ENCODE measurements around the gene SLC10A3.

SLC10A3 gene

DNA sequence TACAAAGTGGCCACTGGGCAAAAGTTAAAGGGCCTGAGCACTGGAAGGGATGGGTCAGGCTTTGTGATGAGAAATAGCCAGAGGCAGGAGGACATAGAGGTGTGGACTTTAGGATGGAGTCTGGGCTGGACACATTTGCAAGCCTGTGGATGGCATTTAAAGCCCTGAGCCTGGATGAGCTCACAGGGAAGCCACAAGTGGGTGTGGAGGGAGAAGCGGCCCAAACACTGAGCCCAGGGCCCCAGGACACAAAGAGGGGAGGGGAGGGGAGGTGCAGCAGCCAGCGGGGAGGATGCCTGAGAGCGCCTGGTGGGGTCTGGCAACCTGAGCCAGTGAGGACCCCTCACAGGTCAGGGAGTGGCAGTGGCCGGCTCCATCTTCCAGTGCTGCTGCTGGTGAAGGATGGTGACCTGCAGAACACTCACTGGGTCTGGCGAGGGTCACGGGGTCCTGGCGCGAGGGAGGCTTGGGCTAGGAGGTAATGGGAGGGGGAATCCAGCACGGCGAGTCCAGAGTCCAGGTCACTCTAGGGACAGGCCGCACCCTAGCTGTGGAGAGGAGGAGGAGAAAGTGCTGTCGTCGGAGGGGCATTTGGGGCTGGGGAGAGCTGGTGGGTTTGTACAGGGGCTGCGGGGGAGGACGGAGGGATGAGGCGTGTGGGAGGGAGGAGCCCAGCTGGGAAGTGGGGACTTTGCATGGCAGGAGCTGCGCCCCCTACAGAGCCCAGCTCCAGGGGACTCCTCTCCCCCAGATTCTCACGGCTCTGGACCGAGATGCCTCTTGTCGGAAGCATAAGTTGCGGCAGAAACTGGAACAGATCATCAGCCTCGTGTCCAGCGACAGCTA lies 18.4 kb downstream of the SLC10A3 start:
- Histone ChIP-seq H3K36me3 (ENCODE audit: control insufficient read depth, insufficient read depth, low read length) (peaks cover 29% of the 10 kb centered on the region), H3K27ac (ENCODE audit: low read depth, low read length, severe bottlenecking) (no peak overlapping the region), H3K4me3 (ENCODE audit: extremely low read depth, insufficient read depth, low read length, poor library complexity, severe bottlenecking) (no peak overlapping the region), H3K9me3 (ENCODE audit: control insufficient read depth, low read length) (no peaks in the 10 kb centered on the region), H3K4me1 (ENCODE audit: control insufficient read depth, insufficient read depth, low read length, poor library complexity, severe bottlenecking) (no peaks in the 10 kb centered on the region)
- WGBS, 2 experiments (ENCODE audit: insufficient coverage in 2 of 2), result 83 to 88% methylated on average over 1 of the region's 23 CpGs

DNA sequence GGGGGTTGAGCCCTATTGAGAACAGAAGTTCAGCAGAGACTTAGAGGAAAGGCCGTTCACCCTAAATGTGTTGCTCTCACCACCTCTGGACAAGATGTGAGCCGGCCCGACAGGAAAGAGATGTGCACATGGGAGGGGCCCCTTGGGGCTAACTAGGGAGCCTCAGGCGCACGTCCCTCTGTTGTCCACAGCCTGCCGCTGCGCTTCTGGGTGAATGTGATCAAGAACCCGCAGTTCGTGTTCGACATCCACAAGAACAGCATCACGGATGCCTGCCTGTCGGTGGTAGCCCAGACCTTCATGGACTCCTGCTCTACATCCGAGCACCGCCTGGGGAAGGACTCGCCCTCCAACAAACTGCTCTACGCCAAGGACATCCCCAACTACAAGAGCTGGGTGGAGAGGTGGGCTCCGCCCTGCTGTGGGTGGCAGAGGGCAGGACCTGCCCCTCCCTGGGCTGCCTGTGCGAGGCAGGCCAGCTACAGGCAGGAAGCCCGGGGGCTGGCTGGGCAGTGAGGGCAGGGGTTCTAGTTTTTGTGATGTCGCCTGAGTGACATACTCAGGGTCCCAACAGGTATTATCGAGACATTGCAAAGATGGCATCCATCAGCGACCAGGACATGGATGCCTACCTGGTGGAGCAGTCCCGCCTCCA lies 19.4 kb downstream of the SLC10A3 start:
- no peaks in the 10 kb centered on the region for H3K9me3 ChIP-seq (ENCODE audit: control insufficient read depth, low read length)
- H3K27ac ChIP-seq (ENCODE audit: low read depth, low read length, severe bottlenecking), result no peak overlapping the region
- WGBS, 2 experiments (ENCODE audit: insufficient coverage in 2 of 2), result 95 to 99% methylated on average over 14 to 16 of the region's 23 CpGs
- H3K4me3 ChIP-seq (ENCODE audit: extremely low read depth, insufficient read depth, low read length, poor library complexity, severe bottlenecking), result no peak overlapping the region
- peaks cover 32% of the 10 kb centered on the region for H3K36me3 ChIP-seq (ENCODE audit: control insufficient read depth, insufficient read depth, low read length)
- no peaks in the 10 kb centered on the region for H3K4me1 ChIP-seq (ENCODE audit: control insufficient read depth, insufficient read depth, low read length, poor library complexity, severe bottlenecking)

DNA sequence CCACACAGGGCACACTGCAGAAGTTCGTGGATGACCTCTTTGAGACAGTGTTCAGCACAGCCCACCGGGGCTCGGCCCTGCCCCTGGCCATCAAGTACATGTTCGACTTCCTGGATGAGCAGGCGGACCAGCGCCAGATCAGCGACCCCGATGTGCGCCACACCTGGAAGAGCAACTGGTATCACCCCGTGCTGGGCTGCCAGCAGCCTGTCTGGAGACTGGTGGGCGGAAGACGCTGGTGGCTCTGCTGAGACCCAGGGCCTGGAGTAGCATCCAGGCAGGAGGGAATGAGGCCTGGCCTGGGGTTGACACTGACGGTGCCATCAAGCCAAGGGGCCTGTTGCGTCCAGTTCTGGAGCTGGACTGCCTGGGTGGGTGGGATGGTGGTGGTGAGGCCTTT lies 20.0 kb downstream of the SLC10A3 start:
- Histone ChIP-seq H3K27ac (ENCODE audit: low read depth, low read length, severe bottlenecking) (no peak overlapping the region), H3K4me1 (ENCODE audit: control insufficient read depth, insufficient read depth, low read length, poor library complexity, severe bottlenecking) (no peaks in the 10 kb centered on the region), H3K4me3 (ENCODE audit: extremely low read depth, insufficient read depth, low read length, poor library complexity, severe bottlenecking) (no peak overlapping the region), H3K9me3 (ENCODE audit: control insufficient read depth, low read length) (no peaks in the 10 kb centered on the region), H3K36me3 (ENCODE audit: control insufficient read depth, insufficient read depth, low read length) (peaks cover 32% of the 10 kb centered on the region)
- 94 to 97% methylated on average over 11 to 12 of the region's 14 CpGs for WGBS, 2 experiments (ENCODE audit: insufficient coverage in 2 of 2)

- no peaks in the 10 kb centered on the region for H3K9me3 ChIP-seq (ENCODE audit: control insufficient read depth, low read length)
- 97 to 100% methylated on average over 12 to 14 of the region's 18 CpGs for WGBS, 2 experiments (ENCODE audit: insufficient coverage in 2 of 2)
- H3K36me3 ChIP-seq (ENCODE audit: control insufficient read depth, insufficient read depth, low read length), result peaks cover 33% of the 10 kb centered on the region
- no peaks in the 10 kb centered on the region for H3K4me1 ChIP-seq (ENCODE audit: control insufficient read depth, insufficient read depth, low read length, poor library complexity, severe bottlenecking)
- H3K4me3 ChIP-seq (ENCODE audit: extremely low read depth, insufficient read depth, low read length, poor library complexity, severe bottlenecking), result no peak overlapping the region
- H3K27ac ChIP-seq (ENCODE audit: low read depth, low read length, severe bottlenecking), result no peak overlapping the region
These were observed 20.5 kb downstream of the SLC10A3 start for GRCh38 chrX:154469880-154470279.

GRCh38 chrX:154469114-154469513 lies 21.3 kb downstream of the SLC10A3 start:
- 100% methylated on average over 3 of the region's 9 CpGs; no CpG with 5 or more reads in 1 of the 2 experiments for WGBS, 2 experiments (ENCODE audit: insufficient coverage in 2 of 2)
- Histone ChIP-seq H3K4me1 (ENCODE audit: control insufficient read depth, insufficient read depth, low read length, poor library complexity, severe bottlenecking) (no peaks in the 10 kb centered on the region), H3K4me3 (ENCODE audit: extremely low read depth, insufficient read depth, low read length, poor library complexity, severe bottlenecking) (no peak overlapping the region), H3K27ac (ENCODE audit: low read depth, low read length, severe bottlenecking) (no peak overlapping the region), H3K9me3 (ENCODE audit: control insufficient read depth, low read length) (no peaks in the 10 kb centered on the region), H3K36me3 (ENCODE audit: control insufficient read depth, insufficient read depth, low read length) (peaks cover 41% of the 10 kb centered on the region)

GRCh38 chrX:154468217-154468616 lies 22.2 kb downstream of the SLC10A3 start:
- Histone ChIP-seq H3K4me1 (ENCODE audit: control insufficient read depth, insufficient read depth, low read length, poor library complexity, severe bottlenecking) (no peaks in the 10 kb centered on the region), H3K9me3 (ENCODE audit: control insufficient read depth, low read length) (no peaks in the 10 kb centered on the region), H3K27ac (ENCODE audit: low read depth, low read length, severe bottlenecking) (no peak overlapping the region), H3K4me3 (ENCODE audit: extremely low read depth, insufficient read depth, low read length, poor library complexity, severe bottlenecking) (no peak overlapping the region), H3K36me3 (ENCODE audit: control insufficient read depth, insufficient read depth, low read length) (peaks cover 42% of the 10 kb centered on the region)
- WGBS, 2 experiments (ENCODE audit: insufficient coverage in 2 of 2), result 98% methylated on average over 10 to 17 of the region's 23 CpGs

- 96 to 100% methylated on average over 4 to 9 of the region's 21 CpGs for WGBS, 2 experiments (ENCODE audit: insufficient coverage in 2 of 2)
These were observed 22.9 kb downstream of the SLC10A3 start for GRCh38 chrX:154467556-154467955.

GRCh38 chrX:154466907-154467306 lies 23.5 kb downstream of the SLC10A3 start:
- H3K9me3 ChIP-seq (ENCODE audit: control insufficient read depth, low read length), result no peaks in the 10 kb centered on the region
- no peak overlapping the region for H3K27ac ChIP-seq (ENCODE audit: low read depth, low read length, severe bottlenecking)
- H3K4me1 ChIP-seq (ENCODE audit: control insufficient read depth, insufficient read depth, low read length, poor library complexity, severe bottlenecking), result no peaks in the 10 kb centered on the region
- WGBS, 2 experiments (ENCODE audit: insufficient coverage in 2 of 2), result 94 to 99% methylated on average over 8 of the region's 15 CpGs
- peaks cover 50% of the 10 kb centered on the region for H3K36me3 ChIP-seq (ENCODE audit: control insufficient read depth, insufficient read depth, low read length)
- no peak overlapping the region for H3K4me3 ChIP-seq (ENCODE audit: extremely low read depth, insufficient read depth, low read length, poor library complexity, severe bottlenecking)

More at GRCh38 chrX:154467556-154467955, 22.9 kb downstream of the SLC10A3 start:
- H3K9me3 ChIP-seq (ENCODE audit: control insufficient read depth, low read length), result no peaks in the 10 kb centered on the region
- H3K36me3 ChIP-seq (ENCODE audit: control insufficient read depth, insufficient read depth, low read length), result peaks cover 49% of the 10 kb centered on the region
- H3K27ac ChIP-seq (ENCODE audit: low read depth, low read length, severe bottlenecking), result no peak overlapping the region
- no peak overlapping the region for H3K4me3 ChIP-seq (ENCODE audit: extremely low read depth, insufficient read depth, low read length, poor library complexity, severe bottlenecking)
- no peaks in the 10 kb centered on the region for H3K4me1 ChIP-seq (ENCODE audit: control insufficient read depth, insufficient read depth, low read length, poor library complexity, severe bottlenecking)

DNA sequence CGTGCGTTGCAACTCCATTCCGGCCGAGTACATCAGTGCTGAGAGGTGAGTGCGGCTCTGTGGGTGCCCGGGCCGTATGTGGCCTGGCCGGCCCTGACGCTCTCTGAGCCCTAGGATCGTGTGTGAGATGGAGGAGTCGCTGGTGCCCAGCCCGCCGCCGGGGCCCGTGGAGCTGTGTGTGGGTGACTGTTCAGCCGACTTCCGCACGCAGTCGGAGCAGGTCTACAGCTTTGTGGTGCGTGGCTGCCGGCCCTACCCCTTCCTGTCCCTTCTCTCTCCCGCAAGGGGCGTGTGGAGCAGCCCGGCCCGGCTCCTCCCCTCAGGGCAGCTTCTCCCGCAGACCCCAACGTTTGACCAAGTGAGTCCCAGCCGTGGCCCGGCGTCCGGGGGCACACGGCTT lies 24.4 kb downstream of the SLC10A3 start:
- no peaks in the 10 kb centered on the region for H3K4me1 ChIP-seq (ENCODE audit: control insufficient read depth, insufficient read depth, low read length, poor library complexity, severe bottlenecking)
- no peak overlapping the region for H3K27ac ChIP-seq (ENCODE audit: low read depth, low read length, severe bottlenecking)
- H3K9me3 ChIP-seq (ENCODE audit: control insufficient read depth, low read length), result no peaks in the 10 kb centered on the region
- H3K4me3 ChIP-seq (ENCODE audit: extremely low read depth, insufficient read depth, low read length, poor library complexity, severe bottlenecking), result no peak overlapping the region
- peaks cover 49% of the 10 kb centered on the region for H3K36me3 ChIP-seq (ENCODE audit: control insufficient read depth, insufficient read depth, low read length)
- WGBS, 2 experiments (ENCODE audit: insufficient coverage in 2 of 2), result 95 to 96% methylated on average over 10 to 20 of the region's 32 CpGs

DNA sequence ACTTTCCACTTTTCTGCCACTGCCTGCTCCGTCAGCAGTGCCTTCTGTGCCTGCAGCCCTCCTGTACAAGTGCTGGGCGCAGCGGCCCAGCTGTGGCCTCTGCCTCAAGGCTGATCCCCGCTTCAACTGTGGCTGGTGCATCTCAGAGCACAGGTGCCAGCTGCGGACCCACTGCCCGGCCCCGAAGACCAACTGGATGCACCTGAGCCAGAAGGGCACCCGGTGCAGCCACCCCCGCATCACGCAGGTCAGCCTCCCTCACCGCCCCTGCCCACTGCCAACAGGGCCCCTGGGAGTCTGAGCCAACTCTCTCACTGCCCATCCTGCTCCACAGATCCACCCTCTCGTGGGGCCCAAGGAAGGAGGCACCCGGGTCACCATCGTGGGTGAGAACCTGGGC lies 24.8 kb downstream of the SLC10A3 start:
- 80 to 87% methylated on average over 1 to 12 of the region's 14 CpGs for WGBS, 2 experiments (ENCODE audit: insufficient coverage in 2 of 2)
- Histone ChIP-seq H3K4me1 (ENCODE audit: control insufficient read depth, insufficient read depth, low read length, poor library complexity, severe bottlenecking) (no peaks in the 10 kb centered on the region), H3K36me3 (ENCODE audit: control insufficient read depth, insufficient read depth, low read length) (peaks cover 48% of the 10 kb centered on the region), H3K4me3 (ENCODE audit: extremely low read depth, insufficient read depth, low read length, poor library complexity, severe bottlenecking) (no peak overlapping the region), H3K9me3 (ENCODE audit: control insufficient read depth, low read length) (no peaks in the 10 kb centered on the region), H3K27ac (ENCODE audit: low read depth, low read length, severe bottlenecking) (no peak overlapping the region)

All from mesodermal cell (in vitro differentiated cells).